Measurements from ENCODE around the gene RAB24. TPM values are rescaled to one million over a fixed set of nuclear protein-coding genes. Genes with fewer than 3 reads are reported as not detected.

The RAB24 gene
- total and polyA plus RNA-seq, 2 of the 4 experiments (the other 2 are of a cell fraction), result 18.5 to 60.8 TPM

GRCh38 chr5:177290816-177291596, 12.5 kb downstream of the RAB24 start:
- H2AK5ac ChIP-seq (ENCODE audit: low read depth, low read length), result no peak overlapping the region
- ChIA-PET POLR2A (ENCODE audit: unreplicated experiment) (no interaction called here), CTCF (no interaction called here)
- peaks cover 53% of the 10 kb centered on the region for H3K36me3 ChIP-seq (ENCODE audit: control insufficient read depth, insufficient read depth, low read length)
- no peak overlapping the region for H2BK20ac ChIP-seq (ENCODE audit: low read depth, low read length)
- no TSS peak for BruUV-seq (replicated peaks)
- no peak overlapping the region for H2BK120ac ChIP-seq (ENCODE audit: low read depth, low read length)
- H3K9me1 ChIP-seq (ENCODE audit: insufficient read depth, low read length), result no peaks in the 10 kb centered on the region
- no peak overlapping the region for H3K4ac ChIP-seq (ENCODE audit: low read depth, low read length)
- TF ChIP-seq CHD1 (IDR thresholded peaks at IDR 0.05; ENCODE audit: low read depth, low read length), result no peak
- TF ChIP-seq MAFK (IDR thresholded peaks at IDR 0.05; ENCODE audit: low read depth, low read length), result no peak
- TF ChIP-seq CEBPB (IDR thresholded peaks at IDR 0.05; ENCODE audit: low read depth, low read length), result no peak
- no peak for TF ChIP-seq RAD21 (IDR thresholded peaks at IDR 0.05; ENCODE audit: low read length)
- TF ChIP-seq MAZ (IDR thresholded peaks at IDR 0.05; ENCODE audit: borderline replicate concordance, low read depth, low read length), result no peak
- TF ChIP-seq RFX5 (IDR thresholded peaks at IDR 0.05; ENCODE audit: low read depth, low read length), result no peak
- TF ChIP-seq RCOR1 (IDR thresholded peaks at IDR 0.05; ENCODE audit: insufficient replicate concordance, low read length), result no peak
- no peak for TF ChIP-seq POLR2A (IDR thresholded peaks at IDR 0.05; ENCODE audit: low read depth, low read length)
- no peak for TF ChIP-seq CTCF (conservative IDR thresholded peaks at IDR 0.05; ENCODE audit: low read depth, low read length)
- TF ChIP-seq BHLHE40 (IDR thresholded peaks at IDR 0.05; ENCODE audit: low read depth, low read length), result no peak
- TF ChIP-seq SMC3 (IDR thresholded peaks at IDR 0.05; ENCODE audit: low read depth, low read length), result no peak
- TF ChIP-seq MXI1 (IDR thresholded peaks at IDR 0.05; ENCODE audit: borderline replicate concordance, low read depth, low read length), result no peak
- no peak for DNase-seq
- H2BK5ac ChIP-seq (ENCODE audit: low read depth, low read length, poor library complexity, severe bottlenecking), result no peak overlapping the region
- 100% methylated on average over 1 of the region's 12 CpGs; no CpG with 5 or more reads in 1 of the 2 experiments for WGBS, 2 experiments (ENCODE audit: extremely low coverage in 2 of 2, insufficient read length in 1 of 2)
- H4K8ac ChIP-seq (ENCODE audit: low read depth in 2 of 2, low read length in 2 of 2), result no peak overlapping the region
- no peak overlapping the region for H3K18ac ChIP-seq (ENCODE audit: low read depth, low read length)
- intact Hi-C loops (cut with micrococcal nuclease), result no loop called here
- dilution Hi-C loops (cut with HindIII; ENCODE audit: low sequenced_read_pairs, unreplicated experiment), result no loop called here
- no peak overlapping the region for H4K5ac ChIP-seq (ENCODE audit: low read depth, low read length)
- no peak overlapping the region for H2AFZ ChIP-seq (replicated peaks; ENCODE audit: low read length, poor library complexity)
- no peak for ATAC-seq (ENCODE audit: low read depth)
- H4K20me1 ChIP-seq (ENCODE audit: insufficient read depth, low read length), result no peaks in the 10 kb centered on the region
- in situ Hi-C loops (cut with MboI; ENCODE audit: low sequenced_read_pairs), result no loop called here
- H3K4me3 ChIP-seq (ENCODE audit: insufficient read depth, low read depth, low read length), result no peak overlapping the region
- H3K4me1 ChIP-seq (ENCODE audit: control insufficient read depth, insufficient read depth, low read length), result no peaks in the 10 kb centered on the region
- no peak overlapping the region for H3K9ac ChIP-seq (ENCODE audit: low read depth, low read length)
- no peak overlapping the region for H2BK15ac ChIP-seq (ENCODE audit: low read depth, low read length)
- H3K23ac ChIP-seq (ENCODE audit: low read depth, low read length), result no peak overlapping the region
- no peaks in the 10 kb centered on the region for H3K27me3 ChIP-seq (ENCODE audit: control insufficient read depth, insufficient read depth, low read length)
- no peak overlapping the region for H4K91ac ChIP-seq (ENCODE audit: insufficient read depth, low read depth, low read length)
- no peak overlapping the region for H3K4me2 ChIP-seq (ENCODE audit: low read depth, low read length)
- no peaks in the 10 kb centered on the region for H3K9me3 ChIP-seq (ENCODE audit: control insufficient read depth, insufficient read depth, low read length)
- no peak overlapping the region for H2AK9ac ChIP-seq (replicated peaks; ENCODE audit: low read depth, low read length, poor library complexity)
- H3K56ac ChIP-seq (ENCODE audit: extremely low read depth, insufficient read depth, low read length), result no peak overlapping the region
- H3K79me1 ChIP-seq (ENCODE audit: low read depth in 1 of 2, low read length in 2 of 2), result peaks cover 5 to 12% of the 10 kb centered on the region in 2 experiments; a peak in 2 of 4 replicates
- H3K14ac ChIP-seq (replicated peaks; ENCODE audit: low read depth, low read length), result no peak overlapping the region
- no peak overlapping the region for H3K27ac ChIP-seq (ENCODE audit: insufficient read depth, low read length)
